ENCODE data around the gene CFB.

- TF ChIP-seq POLR2A (IDR thresholded peaks at IDR 0.05) (no peak), CTCF (IDR thresholded peaks at IDR 0.05) (no peak)
These were observed 33.9 kb upstream of the CFB start for GRCh38 chr6:31911826-31912585.
